ENCODE data around the gene SNX27.

DNA sequence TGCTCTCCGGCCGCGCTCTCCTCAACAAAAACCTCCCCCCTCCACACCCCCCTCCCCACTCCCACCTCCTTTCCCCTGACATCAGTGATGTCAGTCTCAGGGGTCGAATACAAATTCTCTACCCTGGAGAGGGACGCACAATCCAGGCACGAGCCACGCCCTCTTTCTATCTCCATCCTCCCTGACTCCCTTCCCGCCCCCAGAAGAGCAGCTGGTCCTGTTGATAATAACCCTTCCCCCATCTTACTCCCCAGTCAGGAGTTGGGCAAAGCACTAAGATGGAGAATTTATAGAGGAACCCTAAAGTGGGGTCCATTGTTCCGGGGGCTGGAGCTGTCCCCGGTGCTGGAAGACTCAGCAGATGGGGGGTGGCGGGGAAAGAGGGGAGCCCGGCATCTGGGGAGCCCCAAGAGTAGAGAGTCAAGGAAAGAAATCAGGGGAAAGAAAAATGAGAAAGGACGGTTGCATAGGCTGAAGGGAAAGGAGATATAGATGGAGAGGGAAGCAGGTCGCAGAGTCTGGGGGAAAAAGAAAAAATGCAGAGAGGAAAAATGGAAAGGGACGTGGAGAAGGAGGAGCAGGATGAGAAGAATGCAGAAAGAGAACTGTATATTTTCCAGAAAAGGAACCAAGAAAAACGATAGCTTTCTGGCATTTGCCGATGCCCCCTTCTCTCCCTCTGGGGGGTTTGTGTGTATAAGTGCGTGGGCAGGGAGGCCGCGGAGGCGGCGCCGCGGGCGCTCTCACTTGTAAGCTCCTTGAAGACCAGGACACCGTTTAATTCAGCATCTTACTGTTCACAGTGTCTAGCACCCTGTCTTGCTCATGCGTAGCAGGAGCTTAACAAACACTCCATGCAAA, 105.2 kb downstream of the SNX27 start, which contains the start of gene CELF3:
- TF ChIP-seq CTCF (IDR thresholded peaks at IDR 0.05; ENCODE audit: low read depth, low read length, missing input control), result no peak
- TF ChIP-seq TAF1 (conservative IDR thresholded peaks at IDR 0.05), result no peak
- TF ChIP-seq RXRA (IDR thresholded peaks at IDR 0.05), result no peak
- TF ChIP-seq GABPA (IDR thresholded peaks at IDR 0.05 in 1 of 2, conservative IDR thresholded peaks at IDR 0.05 in 1 of 2), result no peak
- no peak for TF ChIP-seq FOXA1 (IDR thresholded peaks at IDR 0.05)
- TF ChIP-seq EGR1 (IDR thresholded peaks at IDR 0.05; ENCODE audit: low read depth in 2 of 2), result no peak
- TF ChIP-seq, protein P1, sequence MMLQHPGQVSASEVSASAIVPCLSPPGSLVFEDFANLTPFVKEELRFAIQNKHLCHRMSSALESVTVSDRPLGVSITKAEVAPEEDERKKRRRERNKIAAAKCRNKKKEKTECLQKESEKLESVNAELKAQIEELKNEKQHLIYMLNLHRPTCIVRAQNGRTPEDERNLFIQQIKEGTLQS (IDR thresholded peaks at IDR 0.05), result no peak
- no peak for TF ChIP-seq MAX (IDR thresholded peaks at IDR 0.05)
- TF ChIP-seq JUND (IDR thresholded peaks at IDR 0.05), result no peak
